SK-N-SH (cell line): ENCODE measurements around the gene RAD51B. TPM values are rescaled to one million over a fixed set of nuclear protein-coding genes. Genes with fewer than 3 reads are reported as not detected.

Source experiments
- CTCF ChIA-PET: fragments of 300-600, 350-600 bp; formaldehyde crosslinking; extraction: SDS; loops from one replicate; lab custom pipeline; 2021; lab: Yijun Ruan, JAX
- POLR2A ChIA-PET: fragments of 350-600 bp; sonication (Branson Sonifier 250); formaldehyde crosslinking; extraction: SDS; loops from one replicate; lab custom pipeline; 2020; ENCODE audit warnings: antibody characterized with exemption, inconsistent platforms; lab: Yijun Ruan, JAX
- DNase-seq: peaks from one replicate; pipeline ENCODE4 v3.0.0; 2012
- H2AFZ ChIP-seq: fragments of 200-600 bp; sonication (generic); 2 replicates; pipeline ENCODE4 v1.8.1; 2016; ENCODE audit warnings: antibody characterized with exemption, mild to moderate bottlenecking, low read depth
- H3F3A ChIP-seq: fragments of 200-600 bp; sonication (generic); replicated peaks from 2 replicates; pipeline ENCODE3; 2016; ENCODE audit warnings: antibody characterized with exemption, mild to moderate bottlenecking; ENCODE audit not compliant: insufficient read depth
- H3K27ac ChIP-seq, 2 experiments: fragments of 200-500 bp in 1 of 2; fragments of 200-600 bp in 1 of 2; sonication (Bioruptor generic) in 1 of 2; sonication (generic), shearing (Covaris generic) in 1 of 2; 2 replicates each; pipeline versions ENCODE4 v1.5.1 to v1.6.1; 2014 to 2016; ENCODE audit warnings: low read depth in 2 of 2, inconsistent platforms in 1 of 2, low read length in 1 of 2, mild to moderate bottlenecking in 1 of 2, mixed read lengths in 1 of 2
- H3K27me3 ChIP-seq: fragments of 200-600 bp; sonication (generic), shearing (Covaris generic); 2 replicates; pipeline ENCODE4 v1.6.1; 2016; ENCODE audit warnings: mixed run types; ENCODE audit not compliant: insufficient read depth
- H3K36me3 ChIP-seq, 2 experiments: fragments of 200-500 bp in 1 of 2; fragments of 200-600 bp in 1 of 2; sonication (Bioruptor generic) in 1 of 2; sonication (generic) in 1 of 2; replicated peaks in 1 of 2; 2 replicates each; pipeline versions ENCODE3 to v1.5.1; 2014 to 2016; ENCODE audit warnings: low read length in 1 of 2, mild to moderate bottlenecking in 1 of 2; ENCODE audit not compliant: insufficient read depth in 2 of 2, control insufficient read depth in 1 of 2
- H3K4me1 ChIP-seq, 2 experiments: fragments of 200-500 bp in 1 of 2; fragments of 200-600 bp in 1 of 2; sonication (Bioruptor generic) in 1 of 2; sonication (generic), shearing (Covaris generic) in 1 of 2; 2 replicates each; pipeline versions ENCODE4 v1.5.1 to v1.6.1; 2014 to 2016; ENCODE audit warnings: low read depth in 1 of 2, low read length in 1 of 2, mixed run types in 1 of 2; ENCODE audit not compliant: insufficient read depth in 2 of 2, control insufficient read depth in 1 of 2
- H3K4me2 ChIP-seq: fragments of 200-600 bp; sonication (generic), shearing (Covaris generic); 2 replicates; pipeline ENCODE4 v1.6.1; 2017; ENCODE audit warnings: mixed run types
- H3K4me3 ChIP-seq, 2 experiments: fragments of 200-500 bp in 1 of 2; fragments of 200-600 bp in 1 of 2; sonication (Bioruptor generic) in 1 of 2; sonication (generic), shearing (Covaris generic) in 1 of 2; 2 replicates each; pipeline versions ENCODE4 v1.5.1 to v1.8.1; 2014 to 2016; ENCODE audit warnings: low read depth in 2 of 2, inconsistent platforms in 1 of 2, low read length in 1 of 2, mild to moderate bottlenecking in 1 of 2, mixed read lengths in 1 of 2, moderate library complexity in 1 of 2
- H3K79me2 ChIP-seq: fragments of 200-600 bp; sonication (generic); 2 replicates; pipeline ENCODE4 v1.8.1; 2017; ENCODE audit warnings: mild to moderate bottlenecking; ENCODE audit not compliant: insufficient read depth
- H3K9ac ChIP-seq: fragments of 200-600 bp; sonication (generic); 2 replicates; pipeline ENCODE4 v1.6.1; 2017; ENCODE audit warnings: mixed run types
- H3K9me2 ChIP-seq: fragments of 200-600 bp; sonication (generic); 2 replicates; pipeline ENCODE4 v1.6.1; 2017; ENCODE audit warnings: mixed run types
- H3K9me3 ChIP-seq: fragments of 200-600 bp; sonication (generic); 2 replicates; pipeline ENCODE4 v1.6.1; 2017; ENCODE audit warnings: mixed run types, mild to moderate bottlenecking, moderate library complexity
- H4K20me1 ChIP-seq: fragments of 200-600 bp; sonication (generic); 2 replicates; pipeline ENCODE4 v1.6.1; 2017; ENCODE audit warnings: mild to moderate bottlenecking, mixed run types; ENCODE audit not compliant: insufficient read depth
- CTCF ChIP-seq: fragments of 200-600 bp; sonication (generic); IDR thresholded peaks from 2 replicates; pipeline ENCODE4 v1.6.1; 2017; ENCODE audit warnings: antibody characterized with exemption, mild to moderate bottlenecking, moderate library complexity
- EP300 ChIP-seq, 2 experiments: IDR thresholded peaks; 2 replicates each; pipeline versions ENCODE4 v1.4.0 to v1.6.1; 2012; ENCODE audit warnings: borderline replicate concordance in 1 of 2, low read depth in 1 of 2, low read length in 1 of 2
- FOSL2 ChIP-seq: IDR thresholded peaks from 2 replicates; pipeline ENCODE4 v1.4.0; 2012; ENCODE audit warnings: low read depth, mild to moderate bottlenecking, moderate library complexity, borderline replicate concordance
- GABPA ChIP-seq: IDR thresholded peaks from 2 replicates; pipeline ENCODE4 v1.4.0; 2012; ENCODE audit warnings: low read depth, mild to moderate bottlenecking
- JUND ChIP-seq: IDR thresholded peaks from 2 replicates; pipeline ENCODE4 v1.4.0; 2012
- MXI1 ChIP-seq: IDR thresholded peaks from 2 replicates; pipeline ENCODE4 v1.6.1; 2012; ENCODE audit warnings: mild to moderate bottlenecking, low read depth, low read length, improper control_type of control experiment
- PBX3 ChIP-seq: IDR thresholded peaks from 2 replicates; pipeline ENCODE4; 2012
- RAD21 ChIP-seq: IDR thresholded peaks from 2 replicates; pipeline ENCODE4 v1.6.1; 2012; ENCODE audit warnings: mild to moderate bottlenecking, low read length
- REST ChIP-seq: IDR thresholded peaks from 2 replicates; pipeline ENCODE4 v1.6.1; 2012; ENCODE audit warnings: mild to moderate bottlenecking, low read depth, low read length, moderate library complexity
- SMC3 ChIP-seq: IDR thresholded peaks from 2 replicates; pipeline ENCODE4 v1.6.1; 2012; ENCODE audit warnings: low read depth, low read length, improper control_type of control experiment
- USF2 ChIP-seq: fragments of 150-350 bp; IDR thresholded peaks from 2 replicates; pipeline ENCODE4 v1.6.1; 2017; ENCODE audit warnings: antibody characterized with exemption, low read length, low read depth, borderline replicate concordance
- YY1 ChIP-seq: IDR thresholded peaks from 2 replicates; pipeline ENCODE4 v1.4.0; 2012; ENCODE audit warnings: low read depth, mild to moderate bottlenecking
- ZBTB33 ChIP-seq: IDR thresholded peaks from 2 replicates; pipeline ENCODE4 v1.4.0; 2012; ENCODE audit warnings: low read depth, borderline replicate concordance
- WGBS: methylation state at CpG from one replicate; pipeline ENCODE4 v1.1.6; 2017; ENCODE audit warnings: low lambda C conversion rate; 5-methylcytosine and 5-hydroxymethylcytosine counted together
- polyA plus RNA-seq, 3 experiments: library from polyadenylated mRNA; depleted of rRNA; stranded (reverse); fragments of >200 nt; gene quantifications; 2 replicates each; pipeline ENCODE4 v1.2.3, GENCODE V29; 2012

The RAD51B gene
- polyA plus RNA-seq, 1 of the 3 experiments (the other 2 are of a cell fraction) = 6.0 TPM

- Histone ChIP-seq H3K79me2 (no peaks in the 10 kb centered on the region), H4K20me1 (no peaks in the 10 kb centered on the region), H2AFZ (no peak overlapping the region), H3K9me3 (no peaks in the 10 kb centered on the region), H3K27me3 (no peaks in the 10 kb centered on the region), H3K4me2 (no peak overlapping the region), H3K36me3 (no peaks in the 10 kb centered on the region), H3K9me2 (no peaks in the 10 kb centered on the region), H3K27ac (no peak overlapping the region), H3F3A (no peaks in the 10 kb centered on the region), H3K9ac (no peak overlapping the region), H3K4me1 (no peaks in the 10 kb centered on the region), H3K4me3 (no peak overlapping the region)
- DNase-seq = no peak
- POLR2A ChIA-PET = no interaction called here
- TF ChIP-seq REST (no peak), EP300 (IDR thresholded peaks at IDR 0.05; ENCODE audit: borderline replicate concordance in 1 of 2, low read depth in 1 of 2, low read length in 1 of 2) (no peak), USF2 (no peak), MXI1 (no peak)
- WGBS = 94% methylated on average over 3 of the region's 3 CpGs
- CTCF ChIA-PET = no interaction called here
Measured at GRCh38 chr14:68082698-68083291, 263.2 kb downstream of the RAD51B start.

- H3K27me3 ChIP-seq = no peaks in the 10 kb centered on the region
- no peaks in the 10 kb centered on the region for H3K79me2 ChIP-seq
- H3K36me3 ChIP-seq = no peaks in the 10 kb centered on the region
- no peak overlapping the region for H3K4me2 ChIP-seq
- H3K9me3 ChIP-seq = no peaks in the 10 kb centered on the region
- H3K4me3 ChIP-seq = no peak overlapping the region
- H3K9me2 ChIP-seq = no peaks in the 10 kb centered on the region
- no peak overlapping the region for H3K27ac ChIP-seq
- POLR2A ChIA-PET = no interaction called here
- no peak overlapping the region for H3K9ac ChIP-seq
- CTCF ChIA-PET = no interaction called here
- no peaks in the 10 kb centered on the region for H3F3A ChIP-seq
- no peak for DNase-seq
- no peak overlapping the region for H2AFZ ChIP-seq
- H3K4me1 ChIP-seq = peaks cover 0 to 11% of the 10 kb centered on the region in 2 experiments; a peak in 2 of 4 replicates
- no peaks in the 10 kb centered on the region for H4K20me1 ChIP-seq
- TF ChIP-seq REST = no peak
- TF ChIP-seq GABPA = no peak
- no peak for TF ChIP-seq PBX3
- no peak for TF ChIP-seq YY1
- no peak for TF ChIP-seq FOSL2
- peak; percentile 55 for TF ChIP-seq RAD21
- TF ChIP-seq CTCF = peak; percentile 51
- peak; percentile 35; the same call in 1 of the 2 replicates for TF ChIP-seq SMC3
- no peak for TF ChIP-seq JUND
- no peak for TF ChIP-seq ZBTB33
Measured at GRCh38 chr14:68084256-68084655, 264.7 kb downstream of the RAD51B start.
